Stimulated activated CD4-positive, alpha-beta T cell treated with anti-CD3 and anti-CD28 coated beads, Interleukin-4, amount 100 ng/mL, for 4 hours (primary cell): Measurements from ENCODE around the gene LPP.
"Not testable (repeated sequence)": the region's sequence is repeated elsewhere in the genome, so short reads cannot be mapped to it uniquely, and the experiment has no call there.

Experiments
- DNase-seq, 2 experiments: peaks; one replicate each; pipeline ENCODE4 v3.0.0-alpha.2; 2020

The LPP gene

DNA sequence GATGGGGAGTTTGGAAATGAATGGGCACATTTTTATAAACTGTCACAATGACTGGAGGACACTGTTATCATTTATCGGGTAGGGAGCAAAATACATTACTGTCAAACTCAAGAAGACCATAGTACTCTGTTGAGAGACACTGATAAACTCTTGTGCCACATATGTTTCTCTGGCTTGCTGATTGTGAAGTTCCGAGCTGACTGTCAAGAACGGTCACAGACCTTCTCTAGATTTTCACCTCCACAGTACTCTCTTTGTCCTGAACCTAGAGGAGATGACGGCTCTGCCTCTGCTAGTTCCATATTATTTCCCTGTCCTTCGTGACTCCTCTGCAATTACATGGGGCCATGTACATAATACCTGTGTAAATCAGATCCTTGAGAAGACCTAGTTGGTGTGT, 451.9 kb downstream of the LPP start:
- no peak for DNase-seq

DNA sequence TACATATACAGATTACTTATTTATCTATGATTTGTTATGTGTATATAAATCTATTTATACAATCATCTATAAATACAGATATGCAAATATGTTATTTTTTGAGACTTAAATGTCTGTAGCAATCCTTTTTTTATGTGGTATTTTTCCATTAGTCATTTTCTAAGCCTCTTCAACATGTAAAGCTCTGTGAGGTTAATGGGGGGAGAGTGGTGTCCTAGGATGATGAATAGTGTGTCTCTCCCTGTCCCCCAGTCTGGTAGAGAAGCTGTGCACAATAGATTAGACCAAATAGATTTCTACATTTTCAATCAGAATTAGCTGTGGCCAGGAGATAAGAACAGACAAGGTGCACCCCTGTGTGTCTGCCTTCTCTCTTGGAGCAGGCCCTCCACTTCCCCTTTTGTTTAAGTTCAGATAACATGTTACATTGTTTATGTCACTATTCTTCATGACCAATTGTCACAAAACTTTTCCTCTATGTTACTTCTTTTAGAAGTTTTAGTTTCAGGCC, 453.9 kb downstream of the LPP start:
- DNase-seq = no peak

GRCh38 chr3:188608401-188608800, 454.4 kb downstream of the LPP start:
- DNase-seq = no peak

GRCh38 chr3:188613721-188614120, 459.8 kb downstream of the LPP start:
- DNase-seq = not testable (repeated sequence)

DNA sequence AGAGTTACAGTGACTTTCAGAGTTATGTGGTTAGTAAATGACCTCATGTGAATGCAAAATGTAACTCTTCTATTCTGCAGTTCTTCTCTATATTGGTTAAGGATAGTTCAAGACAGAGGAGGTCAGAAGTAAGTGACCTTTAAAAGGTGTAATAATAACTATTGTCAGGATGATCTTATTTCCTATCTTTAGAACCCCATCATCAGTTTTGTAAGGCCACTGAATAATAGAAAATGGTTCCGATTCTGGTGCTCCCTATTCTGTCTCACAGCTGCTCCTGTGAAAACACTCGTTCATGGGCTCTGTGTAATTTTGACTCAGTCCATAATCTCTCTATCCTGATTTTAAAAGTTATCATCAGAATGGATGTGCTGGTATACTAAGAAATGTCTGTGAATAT, 463.3 kb downstream of the LPP start:
- no peak for DNase-seq

DNA sequence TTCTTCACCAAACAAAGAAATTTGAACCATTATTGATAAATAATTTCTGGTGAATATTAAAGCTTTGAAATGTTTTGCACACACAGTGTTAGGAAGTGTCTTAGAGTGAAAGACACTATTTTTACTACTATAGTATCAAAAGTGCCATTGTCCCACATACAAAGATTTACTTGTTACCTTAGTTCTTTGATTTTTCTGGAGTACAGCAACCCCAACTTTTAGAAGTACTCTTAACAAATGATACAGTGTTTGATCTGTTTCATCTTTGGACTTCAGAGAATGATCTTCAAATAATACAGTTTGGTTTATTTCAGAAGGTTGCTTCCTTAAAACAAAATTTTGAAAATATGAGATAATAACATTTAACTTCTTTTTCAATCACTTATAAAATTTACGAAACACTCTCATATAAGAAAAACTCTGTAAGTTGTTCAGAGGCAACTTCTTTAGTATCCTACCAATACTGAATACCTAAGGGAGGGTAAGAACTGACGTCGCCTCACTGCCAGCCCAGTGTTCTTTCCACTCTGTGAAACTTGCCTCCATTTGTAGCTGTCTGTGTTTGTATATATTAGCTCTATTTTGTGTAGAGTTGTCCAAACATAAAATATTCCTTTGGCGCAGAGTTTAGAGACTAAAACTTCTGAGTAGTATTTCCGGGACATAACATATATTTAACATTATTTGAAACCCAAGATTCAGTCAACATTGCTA, 464.2 kb downstream of the LPP start:
- no peak for DNase-seq

GRCh38 chr3:188620752-188621151, 466.8 kb downstream of the LPP start:
- no peak for DNase-seq

DNA sequence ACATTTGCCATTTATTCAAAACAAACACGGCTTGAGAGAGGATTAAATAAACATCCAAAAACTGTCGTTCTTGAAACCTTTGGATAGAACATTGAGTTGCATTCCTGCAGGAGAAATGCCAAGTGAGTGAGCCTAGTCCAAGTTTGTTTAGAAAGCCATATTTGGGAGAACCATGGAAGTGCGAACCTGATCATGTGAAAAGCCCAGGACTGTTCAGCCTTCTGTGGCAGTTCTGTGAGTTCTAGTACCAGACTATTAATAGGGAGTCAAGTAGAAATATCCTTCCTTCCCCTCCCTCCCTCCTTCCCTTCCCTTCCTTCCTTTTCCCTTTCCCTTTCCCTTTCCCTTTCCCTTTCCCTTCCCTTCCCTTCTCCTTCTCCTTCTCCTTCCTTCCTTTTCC, 470.4 kb downstream of the LPP start:
- DNase-seq = no peak

GRCh38 chr3:188624828-188625227, 470.9 kb downstream of the LPP start:
- DNase-seq = no peak

DNA sequence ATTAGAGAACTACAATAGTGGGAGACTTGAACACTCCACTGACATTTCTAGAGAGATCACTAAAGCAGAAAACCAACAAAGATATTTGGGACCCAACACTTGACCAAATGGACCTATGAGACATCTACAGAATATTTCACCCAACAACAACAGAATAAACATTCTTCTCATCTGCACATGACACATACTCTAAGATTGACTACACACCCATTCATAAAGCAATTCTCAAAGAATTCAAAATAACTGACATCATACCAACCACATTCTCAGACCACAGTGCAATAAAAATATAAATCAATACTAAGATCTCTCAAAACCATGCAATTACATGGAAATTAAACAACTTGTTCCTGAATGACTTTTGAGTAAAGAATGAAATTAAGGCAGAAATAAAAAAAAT, 473.7 kb downstream of the LPP start:
- DNase-seq = no peak

DNA sequence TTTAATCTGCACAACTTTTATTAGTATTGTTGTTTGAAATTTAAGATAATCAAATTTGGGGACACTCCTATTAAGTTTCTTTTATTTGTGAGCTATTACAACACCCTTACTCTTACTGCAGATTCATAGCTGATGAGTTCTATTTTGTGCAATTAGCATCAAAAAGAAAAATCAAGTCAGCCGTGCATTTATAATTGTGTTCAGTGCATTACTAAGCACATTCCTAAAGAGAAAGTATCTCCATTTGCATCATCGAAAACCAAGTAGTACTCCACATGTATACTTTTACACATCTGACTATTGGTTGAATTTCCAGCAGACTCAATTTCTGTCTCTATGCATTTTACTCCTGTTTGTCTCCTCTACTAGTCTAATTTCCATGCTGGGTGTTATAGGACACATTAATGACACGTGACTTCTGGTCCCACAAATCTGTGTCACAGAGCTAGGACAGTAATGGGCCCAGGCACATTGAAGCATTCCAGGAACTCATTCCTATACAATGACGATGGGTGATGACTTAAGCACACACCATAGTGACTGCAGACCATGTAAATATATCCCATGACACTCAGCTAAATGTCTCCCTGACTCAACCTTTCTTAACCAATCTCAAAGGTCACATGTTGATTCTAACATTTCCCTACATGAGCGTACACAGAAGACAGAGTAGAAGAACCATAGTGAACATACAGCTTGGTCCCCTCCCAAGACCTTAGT, 477.5 kb downstream of the LPP start:
- no peak for DNase-seq

DNA sequence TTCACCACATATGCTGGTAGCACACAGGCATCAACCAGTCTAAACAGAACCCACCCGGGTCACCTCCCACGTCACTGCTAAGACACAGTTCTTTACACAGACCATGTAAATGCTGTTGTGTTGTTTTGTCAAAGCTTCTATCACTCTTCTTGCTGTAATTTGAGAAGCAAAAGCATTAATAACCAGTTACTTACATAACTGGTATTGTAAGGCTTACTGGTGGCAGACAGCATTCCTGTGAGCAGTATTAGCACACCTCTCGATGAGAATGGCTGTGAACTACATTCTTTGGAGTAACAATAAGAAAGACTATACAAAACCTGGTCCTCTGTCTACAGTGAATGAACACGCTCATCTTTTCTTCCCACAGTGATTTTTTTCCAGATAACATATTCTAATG, 479.2 kb downstream of the LPP start:
- no peak for DNase-seq

- no peak for DNase-seq
Measured at GRCh38 chr3:188634285-188634684, 480.3 kb downstream of the LPP start.

- no peak for DNase-seq
Measured at GRCh38 chr3:188635258-188636042, 481.5 kb downstream of the LPP start.

DNA sequence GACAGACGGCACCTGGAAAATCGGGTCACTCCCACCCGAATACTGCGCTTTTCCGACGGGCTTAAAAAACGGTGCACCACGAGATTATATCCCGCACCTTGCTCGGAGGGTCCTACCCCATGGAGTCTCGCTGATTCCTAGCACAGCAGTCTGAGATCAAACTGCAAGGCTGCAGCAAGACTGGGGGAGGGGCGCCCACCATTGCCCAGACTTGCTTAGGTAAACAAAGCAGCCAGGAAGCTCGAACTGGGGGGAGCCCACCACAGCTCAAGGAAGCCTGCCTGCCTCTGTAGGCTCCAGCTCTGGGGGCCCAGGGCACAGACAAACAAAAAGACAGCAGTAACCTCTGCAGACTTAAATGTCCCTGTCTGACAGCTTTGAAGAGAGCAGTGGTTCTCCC, 482.3 kb downstream of the LPP start:
- DNase-seq = not testable (repeated sequence)

- no peak for DNase-seq
Measured at GRCh38 chr3:188641076-188641475, 487.1 kb downstream of the LPP start.

GRCh38 chr3:188643736-188644135, 489.8 kb downstream of the LPP start:
- no peak for DNase-seq

DNA sequence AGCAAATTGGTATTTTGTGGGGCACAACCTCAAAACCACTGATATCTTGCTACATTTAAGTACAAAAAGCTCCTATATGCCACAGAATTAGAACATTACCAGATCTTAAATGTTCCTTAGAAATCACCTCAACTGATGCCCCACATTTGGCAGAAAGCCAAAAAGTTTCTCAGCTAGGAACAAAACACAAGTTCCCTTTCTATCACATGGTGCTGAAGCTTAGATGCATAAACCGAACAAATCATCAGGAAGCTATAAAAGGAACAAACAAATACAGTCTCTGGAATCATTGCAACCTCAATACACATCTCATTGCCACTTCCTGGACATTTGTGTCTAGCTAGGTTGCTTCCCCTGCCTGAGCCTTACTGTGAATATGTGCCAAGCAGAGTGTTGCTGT, 492.6 kb downstream of the LPP start:
- no peak for DNase-seq

GRCh38 chr3:188647237-188647636, 493.3 kb downstream of the LPP start:
- DNase-seq = no peak

- DNase-seq = no peak
Measured at GRCh38 chr3:188649521-188649920, 495.6 kb downstream of the LPP start.

GRCh38 chr3:188656196-188656982, 502.4 kb downstream of the LPP start:
- no peak for DNase-seq

DNA sequence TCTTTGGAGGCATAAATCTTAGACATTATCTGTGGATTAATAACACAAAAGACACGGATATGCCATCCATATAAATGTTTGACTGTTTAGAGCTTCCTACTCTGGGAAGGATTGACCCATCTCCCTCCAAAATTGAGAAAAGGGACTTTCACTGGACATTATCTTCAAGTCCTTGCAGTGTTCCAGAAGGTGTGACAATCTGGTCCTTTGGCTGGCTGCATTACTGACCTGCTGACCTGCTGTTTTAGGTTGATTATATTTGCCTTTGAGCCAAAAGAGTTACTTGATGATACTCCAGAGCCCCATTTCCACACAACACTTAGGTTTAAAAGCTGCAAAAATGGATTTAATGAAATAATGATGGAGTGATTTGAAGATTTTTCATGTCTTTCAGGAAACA, 504.6 kb downstream of the LPP start:
- no peak for DNase-seq
